GM21619 (cell line): ENCODE measurements around the gene SCN9A.
A peak's percentile ranks its signal among the peaks of the same experiment; 100 is the strongest.
"Not testable (repeated sequence)": the region's sequence is repeated elsewhere in the genome, so short reads cannot be mapped to it uniquely, and the experiment has no call there.

Experiments used
- ATAC-seq: cut with Tn5 transposase; IDR thresholded peaks from one replicate; pipeline ENCODE4 v1.9.1; 2021; ENCODE audit not compliant: unreplicated experiment

Gene SCN9A

DNA sequence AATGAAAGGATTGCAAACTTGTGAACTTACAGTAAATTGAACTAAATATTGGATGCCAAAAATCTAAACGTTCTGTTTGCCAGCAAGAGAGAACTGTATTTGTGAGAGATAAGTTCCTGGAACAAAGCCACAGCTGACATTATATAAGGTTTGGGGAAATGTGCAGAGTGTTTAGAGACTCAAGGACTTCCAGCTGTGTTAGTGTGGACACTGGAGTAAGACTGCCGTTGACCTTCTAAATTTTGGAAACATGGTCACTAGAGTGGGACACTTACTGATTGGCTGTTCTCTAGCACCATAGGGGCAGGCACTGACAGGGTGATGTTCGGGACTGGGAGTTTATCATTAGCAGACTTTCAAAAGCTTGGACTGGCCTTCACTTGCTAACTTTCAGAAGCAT lies 40.5 kb downstream of the SCN9A start:
- no peak for ATAC-seq

DNA sequence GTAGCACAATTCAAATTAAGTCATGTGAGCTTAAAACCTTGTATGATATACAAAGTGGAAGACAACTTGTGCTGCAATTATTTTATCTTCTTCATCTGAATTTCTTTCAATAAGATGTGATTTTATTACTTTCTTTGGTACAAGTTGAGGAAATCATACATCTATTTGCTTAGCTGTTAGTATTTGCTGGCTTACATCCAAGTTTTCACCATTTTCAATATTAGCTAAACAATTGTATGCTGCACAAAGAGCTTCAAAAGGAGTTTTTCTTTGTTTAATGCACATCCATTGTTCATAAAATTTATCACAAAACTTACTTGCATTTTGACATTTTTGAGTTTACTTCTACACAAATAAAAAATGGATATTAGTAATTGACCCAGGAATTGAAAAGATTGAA lies 40.9 kb downstream of the SCN9A start:
- no peak for ATAC-seq

DNA sequence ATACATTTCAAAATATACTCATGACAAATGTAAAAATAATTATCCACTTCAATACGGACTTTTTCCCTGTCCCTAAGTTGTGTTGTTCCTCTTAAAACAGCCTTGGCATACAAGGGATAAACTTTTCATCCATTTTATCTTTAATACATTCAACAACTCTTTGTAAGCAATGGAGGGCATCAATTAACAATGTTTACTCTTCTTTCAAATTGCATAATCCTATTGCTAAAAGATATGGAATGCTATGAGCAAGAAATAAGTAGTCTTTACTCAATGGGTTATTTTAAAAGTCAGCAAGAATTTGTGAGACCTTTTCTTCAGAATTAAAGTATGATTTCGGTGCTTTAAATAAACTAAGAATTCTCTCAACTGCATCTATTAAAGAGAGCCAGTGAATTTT lies 41.9 kb downstream of the SCN9A start:
- ATAC-seq: no peak

- ATAC-seq: no peak
Measured at GRCh38 chr2:166332106-166332505, 43.6 kb downstream of the SCN9A start.

DNA sequence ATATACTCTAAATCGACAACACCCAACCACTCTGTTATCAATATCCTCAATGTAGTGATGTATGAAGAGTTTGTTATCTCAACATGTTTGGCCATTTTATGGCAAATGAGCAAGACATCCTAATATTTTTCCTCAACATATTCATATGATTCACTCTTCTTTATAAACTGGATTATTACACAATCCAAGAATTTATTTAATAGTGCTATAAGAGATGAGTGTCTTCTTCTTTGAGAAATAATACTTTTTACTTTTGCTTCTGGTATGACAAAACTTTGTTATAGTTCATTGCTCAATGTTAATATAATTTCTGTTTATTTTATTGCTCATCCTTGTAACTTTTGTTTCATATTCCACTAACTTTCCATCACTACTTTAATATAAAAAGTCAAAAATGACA lies 44.3 kb downstream of the SCN9A start:
- ATAC-seq: no peak

DNA sequence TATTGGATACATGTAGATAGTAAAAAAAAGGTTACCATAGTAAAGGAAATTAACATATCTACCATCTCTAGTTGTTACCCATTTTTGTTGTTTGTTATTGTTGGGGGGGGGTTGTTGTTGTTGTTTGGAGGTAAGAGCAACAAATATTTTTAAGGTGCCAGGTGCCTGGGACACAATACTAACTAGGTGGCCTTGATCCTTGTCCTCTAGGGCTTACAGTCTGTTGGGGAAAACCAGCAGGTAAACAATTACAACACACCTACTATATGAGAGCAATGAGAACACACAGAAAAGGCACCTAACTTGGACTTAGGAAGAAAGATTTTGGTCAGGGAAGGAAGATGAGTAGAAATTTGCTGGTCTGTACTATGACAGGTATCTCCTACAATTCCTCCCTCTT lies 46.3 kb downstream of the SCN9A start:
- ATAC-seq: no peak

GRCh38 chr2:166328147-166328546 lies 47.6 kb downstream of the SCN9A start:
- ATAC-seq: no peak

DNA sequence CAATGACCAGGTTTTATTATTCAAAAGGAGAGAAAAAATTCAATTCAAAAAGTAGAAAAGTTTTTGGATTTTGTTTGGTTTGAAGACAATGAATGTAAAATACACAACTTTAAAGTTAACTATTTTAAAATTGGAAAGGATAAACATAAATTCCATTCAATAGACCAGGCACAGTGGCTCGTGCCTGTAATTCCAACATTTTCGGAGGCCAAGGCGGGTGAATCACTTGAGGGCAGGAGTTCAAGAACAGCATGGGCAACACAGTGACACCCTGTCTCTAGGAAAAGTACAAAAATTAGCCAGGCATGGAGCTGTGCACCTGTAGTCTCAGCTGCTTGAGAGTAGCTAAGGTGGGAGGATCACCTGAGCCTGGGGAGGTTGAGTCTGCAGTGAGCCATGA lies 54.7 kb downstream of the SCN9A start:
- ATAC-seq: no peak

- no peak for ATAC-seq
Measured at GRCh38 chr2:166314022-166314759, 61.6 kb downstream of the SCN9A start.

DNA sequence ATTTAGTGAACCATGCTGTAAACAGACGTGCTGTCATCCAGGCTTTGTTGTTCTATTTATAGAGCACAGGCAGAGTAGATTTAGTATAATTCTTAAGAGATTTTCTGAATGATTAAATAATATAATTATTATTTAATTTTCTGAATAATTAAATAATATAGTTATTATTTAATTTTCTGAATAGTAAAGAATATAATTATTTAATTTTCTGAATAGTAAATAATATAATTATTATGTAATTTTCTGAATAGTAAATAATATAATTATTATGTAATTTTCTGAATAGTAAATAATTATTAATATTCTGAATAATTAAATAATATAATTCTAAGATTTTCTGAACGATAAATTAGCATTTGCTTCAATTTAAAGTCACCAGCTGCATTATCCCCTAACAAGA lies 62.9 kb downstream of the SCN9A start:
- not testable (repeated sequence) for ATAC-seq

GRCh38 chr2:166307326-166307725 lies 68.4 kb downstream of the SCN9A start:
- ATAC-seq: no peak

DNA sequence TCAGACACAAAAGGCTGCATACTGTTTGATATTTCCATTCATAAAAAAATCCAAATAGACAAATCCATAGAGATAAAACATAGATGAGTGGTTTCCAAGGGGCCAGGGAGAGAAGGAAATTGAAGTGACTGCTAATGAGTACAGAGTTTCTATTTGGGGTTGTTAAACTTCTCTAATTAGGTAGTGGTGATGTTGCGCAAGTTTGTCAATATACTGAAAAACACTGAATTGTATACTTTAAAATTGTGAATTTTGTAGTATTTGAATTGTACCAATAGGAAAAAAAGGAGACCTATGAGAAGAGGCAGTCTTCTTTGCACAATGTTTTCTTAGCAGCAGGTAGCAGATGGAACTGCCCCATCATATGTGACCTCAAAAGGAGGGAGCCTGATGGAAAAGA lies 71.1 kb downstream of the SCN9A start:
- no peak for ATAC-seq

DNA sequence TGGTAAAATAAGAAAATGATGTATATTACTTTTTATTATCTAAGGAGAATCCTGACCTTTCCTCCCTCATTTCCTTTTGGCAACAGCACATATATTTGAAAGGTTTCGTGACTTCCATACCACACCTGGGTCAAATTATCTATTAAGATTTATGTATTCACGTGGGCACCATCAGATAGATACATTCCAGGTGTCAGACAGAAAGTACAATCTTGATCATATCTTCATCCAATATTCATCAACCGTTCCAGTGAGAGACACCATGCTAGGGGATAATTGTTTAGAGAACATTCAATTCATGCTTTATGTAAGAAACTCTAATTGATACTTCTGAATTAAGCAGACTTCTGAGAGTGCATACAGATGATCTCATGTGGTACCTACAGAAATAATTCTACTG lies 73.7 kb downstream of the SCN9A start:
- no peak for ATAC-seq

GRCh38 chr2:166297951-166298350 lies 77.8 kb downstream of the SCN9A start:
- ATAC-seq: no peak

GRCh38 chr2:166293984-166294383 lies 81.8 kb downstream of the SCN9A start:
- no peak for ATAC-seq

DNA sequence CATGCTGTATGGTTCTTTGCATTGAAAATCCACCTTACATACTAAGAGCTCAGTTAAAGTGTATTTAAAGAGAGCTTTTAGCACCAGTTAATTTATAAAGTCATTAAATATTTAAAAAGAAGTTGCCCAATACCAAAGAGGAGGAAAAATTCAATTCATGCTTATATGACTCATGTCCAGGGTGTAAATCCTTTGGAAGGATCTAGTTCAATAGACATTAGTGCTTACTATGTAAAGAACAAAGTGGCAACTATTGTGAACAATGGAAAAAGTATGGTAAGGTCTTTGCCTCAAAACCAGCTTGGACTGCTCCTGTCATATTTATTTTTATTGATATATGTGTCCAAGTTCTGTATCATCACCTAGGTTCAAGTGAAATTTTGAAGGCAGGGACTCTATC lies 90.5 kb downstream of the SCN9A start:
- no peak for ATAC-seq

DNA sequence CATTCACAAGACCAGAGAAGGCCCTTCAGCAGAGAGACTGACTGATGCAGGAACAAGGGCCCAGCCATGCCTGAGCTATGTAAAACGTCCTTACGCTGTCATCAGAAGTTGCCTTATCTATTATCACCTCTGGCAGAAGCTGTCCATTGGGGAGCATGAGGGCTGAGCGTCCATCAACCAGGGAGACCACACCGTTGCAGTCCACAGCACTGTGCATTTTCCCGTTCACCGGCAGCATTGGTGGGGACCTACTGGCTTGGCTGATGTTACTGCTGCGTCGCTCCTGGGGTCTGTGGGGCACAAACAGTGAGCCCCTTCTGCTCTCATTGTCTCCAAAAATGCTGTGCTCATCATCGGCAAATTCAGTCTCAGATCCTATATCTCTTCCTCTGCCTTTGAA lies 91.4 kb downstream of the SCN9A start:
- no peak for ATAC-seq

- peak; percentile 59 for ATAC-seq
Measured at GRCh38 chr2:166282154-166282553, 93.6 kb downstream of the SCN9A start.

GRCh38 chr2:166278856-166279255 lies 96.9 kb downstream of the SCN9A start:
- ATAC-seq: no peak

DNA sequence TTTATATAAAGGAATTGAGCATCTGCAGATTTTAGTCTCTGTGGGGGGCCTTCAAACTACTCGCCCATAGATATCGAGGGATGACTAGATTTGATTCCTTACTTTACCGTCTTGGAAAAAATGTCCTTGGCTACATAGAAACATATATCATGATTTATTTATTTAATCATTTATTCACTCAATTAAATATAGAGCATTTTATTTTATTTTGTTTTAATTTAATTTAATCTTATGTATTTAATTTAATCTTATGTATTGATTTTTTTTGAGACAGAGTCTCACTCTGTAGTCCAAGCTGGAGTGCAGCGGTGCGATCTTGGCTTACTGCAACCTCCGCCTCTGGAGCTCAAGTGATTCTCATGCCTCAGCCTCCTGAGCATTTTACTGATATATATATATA lies 105.4 kb downstream of the SCN9A start:
- ATAC-seq: no peak

- no peak for ATAC-seq
Measured at GRCh38 chr2:166269322-166269721, 106.4 kb downstream of the SCN9A start.

DNA sequence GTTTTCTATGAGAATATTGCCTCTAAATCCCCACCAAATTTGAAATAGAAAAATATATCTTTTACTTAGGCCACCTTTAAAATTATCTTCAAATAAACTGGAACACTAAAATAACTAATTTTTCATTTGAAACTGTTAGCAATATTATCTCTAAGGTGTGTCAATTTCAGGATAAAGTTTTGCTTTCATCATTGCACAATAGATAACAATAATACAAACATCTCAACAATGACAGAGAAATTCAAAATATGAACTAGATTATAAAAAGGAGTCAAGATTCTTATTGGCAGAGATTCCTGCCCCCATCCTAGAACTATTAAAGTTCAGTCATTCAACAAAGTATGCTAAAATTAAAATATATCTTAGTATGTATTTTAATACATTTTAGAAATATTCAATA lies 117.9 kb downstream of the SCN9A start:
- no peak for ATAC-seq

GRCh38 chr2:166256896-166257295 lies 118.8 kb downstream of the SCN9A start:
- no peak for ATAC-seq
